ENCODE measurements around the gene PGS1. TPM values are rescaled to one million over a fixed set of nuclear protein-coding genes. Genes with fewer than 3 reads are reported as not detected.
A peak's percentile ranks its signal among the peaks of the same experiment; 100 is the strongest.

The PGS1 gene
- total RNA-seq, 5 donors from 2014 or later (not counting 1 experiment from before 2014, with no cell fraction given) = 60.5 to 87.2 (median 78.9) TPM

- peaks cover 45 to 73% of the 10 kb centered on the region in 2 experiments for H3K4me1 ChIP-seq (ENCODE audit: control insufficient read depth in 1 of 2, extremely low read depth in 1 of 2, insufficient read depth in 2 of 2, low read length in 2 of 2)
- peaks cover 9% of the 10 kb centered on the region for H3K36me3 Mint-ChIP-seq
- H3K27me3 ChIP-seq (replicated peaks in 1 of 2; ENCODE audit: control insufficient read depth in 2 of 2, extremely low read depth in 1 of 2, insufficient read depth in 2 of 2, low read length in 1 of 2) = peaks cover 0 to 2% of the 10 kb centered on the region in 2 experiments
- H3K27me3 Mint-ChIP-seq = no peaks in the 10 kb centered on the region
- H3K4me3 Mint-ChIP-seq = peak overlapping the region; percentile 75 to 84 (median 83)
- POLR2A ChIA-PET = no interaction called here
- CTCF ChIA-PET = interaction anchor here in 1 of 2 donors (0.6 kb wide), 1 partner anchor 15 kb away, joined by 6 read pairs; no protein-coding TSS in a partner anchor
- peaks cover 0 to 23% of the 10 kb centered on the region in 2 donors for H3K36me3 ChIP-seq (ENCODE audit: control insufficient read depth in 2 of 2, extremely low read depth in 1 of 2, insufficient read depth in 1 of 2, low read length in 1 of 2)
- H3K27ac ChIP-seq (ENCODE audit: low read length) = peak overlapping the region; percentile 88
- H3K9me3 Mint-ChIP-seq = no peaks in the 10 kb centered on the region
- H3K27ac Mint-ChIP-seq = peak overlapping the region; percentile 86 to 88
- no peaks in the 10 kb centered on the region for H3K9me3 ChIP-seq
- DNase-seq = no peak
- peaks cover 54 to 63% (median 60%) of the 10 kb centered on the region in 3 donors for H3K4me1 Mint-ChIP-seq
- WGBS (ENCODE audit: insufficient coverage) = 78% methylated on average over 14 of the region's 25 CpGs
- H3K4me3 ChIP-seq (ENCODE audit: control insufficient read depth in 1 of 2, extremely low read depth in 1 of 2, low read length in 1 of 2) = peak overlapping the region; percentile 91 to 99
- ATAC-seq (replicated peaks in 1 of 4) = no peak
These were observed 20.5 kb upstream of the PGS1 start for GRCh38 chr17:78357672-78358537.

GRCh38 chr17:78358538-78359320 lies 19.7 kb upstream of the PGS1 start:
- ATAC-seq (replicated peaks in 1 of 4) = peak in 1 of 4 experiments; percentile 1
- no peaks in the 10 kb centered on the region for H3K9me3 ChIP-seq
- H3K27me3 ChIP-seq (replicated peaks in 1 of 2; ENCODE audit: control insufficient read depth in 2 of 2, extremely low read depth in 1 of 2, insufficient read depth in 2 of 2, low read length in 1 of 2) = peaks cover 0 to 5% of the 10 kb centered on the region in 2 experiments
- Mint-ChIP-seq H3K27ac (peak overlapping the region; percentile 86 to 88), H3K4me1 (peaks cover 47 to 56% (median 53%) of the 10 kb centered on the region in 3 donors), H3K4me3 (peak overlapping the region; percentile 75 to 84 (median 83)), H3K27me3 (peaks cover 0 to 2% of the 10 kb centered on the region in 2 donors), H3K36me3 (peaks cover 9% of the 10 kb centered on the region), H3K9me3 (no peaks in the 10 kb centered on the region)
- H3K4me1 ChIP-seq (ENCODE audit: control insufficient read depth in 1 of 2, extremely low read depth in 1 of 2, insufficient read depth in 2 of 2, low read length in 2 of 2) = peaks cover 38 to 65% of the 10 kb centered on the region in 2 experiments
- peak overlapping the region; percentile 91 to 99 for H3K4me3 ChIP-seq (ENCODE audit: control insufficient read depth in 1 of 2, extremely low read depth in 1 of 2, low read length in 1 of 2)
- DNase-seq = peak in 7 of 35 experiments; percentile 19 to 50 (median 39)
- CTCF ChIA-PET = no interaction called here
- H3K27ac ChIP-seq (ENCODE audit: low read length) = peak overlapping the region; percentile 88
- 16% methylated on average over 70 of the region's 72 CpGs for WGBS (ENCODE audit: insufficient coverage)
- POLR2A ChIA-PET = no interaction called here
- peaks cover 0 to 23% of the 10 kb centered on the region in 2 donors for H3K36me3 ChIP-seq (ENCODE audit: control insufficient read depth in 2 of 2, extremely low read depth in 1 of 2, insufficient read depth in 1 of 2, low read length in 1 of 2)

GRCh38 chr17:78359321-78359996 lies 19.0 kb upstream of the PGS1 start:
- peaks cover 0 to 23% of the 10 kb centered on the region in 2 donors for H3K36me3 ChIP-seq (ENCODE audit: control insufficient read depth in 2 of 2, extremely low read depth in 1 of 2, insufficient read depth in 1 of 2, low read length in 1 of 2)
- no peaks in the 10 kb centered on the region for H3K9me3 ChIP-seq
- H3K27ac Mint-ChIP-seq = peak overlapping the region; percentile 61 to 72
- peak in 5 of 35 experiments; percentile 23 to 43 (median 24) for DNase-seq
- H3K36me3 Mint-ChIP-seq = peaks cover 9% of the 10 kb centered on the region
- 2% methylated on average over 61 of the region's 70 CpGs for WGBS (ENCODE audit: insufficient coverage)
- ChIA-PET POLR2A (interaction anchor here (0.6 kb wide), 2 partner anchors 43 to 446 kb away, joined by 3 read pairs; no protein-coding TSS in a partner anchor), CTCF (no interaction called here)
- peak overlapping the region; percentile 76 to 84 (median 83) for H3K4me3 Mint-ChIP-seq
- no peaks in the 10 kb centered on the region for H3K9me3 Mint-ChIP-seq
- H3K4me1 Mint-ChIP-seq = peaks cover 39 to 49% (median 48%) of the 10 kb centered on the region in 3 donors
- peak overlapping the region; percentile 90 for H3K27ac ChIP-seq (ENCODE audit: low read length)
- peak in 2 of 4 experiments; percentile 9 to 12 for ATAC-seq (replicated peaks in 1 of 4)
- peaks cover 0 to 6% of the 10 kb centered on the region in 2 experiments for H3K27me3 ChIP-seq (replicated peaks in 1 of 2; ENCODE audit: control insufficient read depth in 2 of 2, extremely low read depth in 1 of 2, insufficient read depth in 2 of 2, low read length in 1 of 2)
- peaks cover 36 to 58% of the 10 kb centered on the region in 2 experiments for H3K4me1 ChIP-seq (ENCODE audit: control insufficient read depth in 1 of 2, extremely low read depth in 1 of 2, insufficient read depth in 2 of 2, low read length in 2 of 2)
- H3K4me3 ChIP-seq (ENCODE audit: control insufficient read depth in 1 of 2, extremely low read depth in 1 of 2, low read length in 1 of 2) = peak overlapping the region; percentile 91 to 99
- H3K27me3 Mint-ChIP-seq = peaks cover 0 to 5% of the 10 kb centered on the region in 2 donors

GRCh38 chr17:78359997-78360370 lies 18.5 kb upstream of the PGS1 start, which contains the start of gene SOCS3:
SOCS3 (minus strand) TSS chr17:78360077; CDS start chr17:78359095, 982 bp downstream.
- POLR2A ChIA-PET = interaction anchor here (0.6 kb wide), 2 partner anchors 43 to 445 kb away, joined by 3 read pairs; no protein-coding TSS in a partner anchor
- peaks cover 0 to 5% of the 10 kb centered on the region in 2 donors for H3K27me3 Mint-ChIP-seq
- Histone ChIP-seq H3K27ac (ENCODE audit: low read length) (peak within 1 kb of the TSS; percentile 90), H3K9me3 (no peaks in the 10 kb centered on the region), H3K27me3 (replicated peaks in 1 of 2; ENCODE audit: control insufficient read depth in 2 of 2, extremely low read depth in 1 of 2, insufficient read depth in 2 of 2, low read length in 1 of 2) (peaks cover 0 to 8% of the 10 kb centered on the region in 2 experiments), H3K4me3 (ENCODE audit: control insufficient read depth in 1 of 2, extremely low read depth in 1 of 2, low read length in 1 of 2) (peak within 1 kb of the TSS; percentile 91 to 99), H3K36me3 (ENCODE audit: control insufficient read depth in 2 of 2, extremely low read depth in 1 of 2, insufficient read depth in 1 of 2, low read length in 1 of 2) (peaks cover 0 to 23% of the 10 kb centered on the region in 2 donors), H3K4me1 (ENCODE audit: control insufficient read depth in 1 of 2, extremely low read depth in 1 of 2, insufficient read depth in 2 of 2, low read length in 2 of 2) (peaks cover 34 to 55% of the 10 kb centered on the region in 2 experiments)
- H3K9me3 Mint-ChIP-seq = no peaks in the 10 kb centered on the region
- CTCF ChIA-PET = interaction anchor here in 1 of 2 donors (0.9 kb wide), 1 partner anchor 22 kb away, joined by 3 read pairs; no protein-coding TSS in a partner anchor
- DNase-seq (peak; percentile 78 to 98 (median 94)), ATAC-seq (replicated peaks in 1 of 4) (peak; percentile 71 to 81 (median 80))
- under 1% methylated on average over 49 of the region's 59 CpGs for WGBS (ENCODE audit: insufficient coverage)
- H3K4me1 Mint-ChIP-seq = peaks cover 34 to 48% (median 46%) of the 10 kb centered on the region in 3 donors
- peaks cover 9% of the 10 kb centered on the region for H3K36me3 Mint-ChIP-seq
- peak within 1 kb of the TSS; percentile 77 to 84 (median 84) for H3K4me3 Mint-ChIP-seq
- H3K27ac Mint-ChIP-seq = peak within 1 kb of the TSS; percentile 86 to 88

GRCh38 chr17:78360371-78361224 lies 17.9 kb upstream of the PGS1 start:
- POLR2A ChIA-PET = interaction anchor here (0.5 to 0.6 kb wide), 2 partner anchors 17 to 116 kb away, joined by 3 read pairs; no protein-coding TSS in a partner anchor
- Histone ChIP-seq H3K27me3 (replicated peaks in 1 of 2; ENCODE audit: control insufficient read depth in 2 of 2, extremely low read depth in 1 of 2, insufficient read depth in 2 of 2, low read length in 1 of 2) (peaks cover 0 to 14% of the 10 kb centered on the region in 2 experiments), H3K36me3 (ENCODE audit: control insufficient read depth in 2 of 2, extremely low read depth in 1 of 2, insufficient read depth in 1 of 2, low read length in 1 of 2) (peaks cover 0 to 23% of the 10 kb centered on the region in 2 donors), H3K27ac (ENCODE audit: low read length) (peak overlapping the region; percentile 57), H3K9me3 (no peaks in the 10 kb centered on the region), H3K4me1 (ENCODE audit: control insufficient read depth in 1 of 2, extremely low read depth in 1 of 2, insufficient read depth in 2 of 2, low read length in 2 of 2) (peaks cover 28 to 53% of the 10 kb centered on the region in 2 experiments), H3K4me3 (ENCODE audit: control insufficient read depth in 1 of 2, extremely low read depth in 1 of 2, low read length in 1 of 2) (peak overlapping the region; percentile 53 to 59)
- Mint-ChIP-seq H3K36me3 (peaks cover 9% of the 10 kb centered on the region), H3K27me3 (peaks cover 0 to 5% of the 10 kb centered on the region in 2 donors), H3K4me3 (peak overlapping the region; percentile 77 to 84 (median 84)), H3K9me3 (no peaks in the 10 kb centered on the region), H3K4me1 (peaks cover 28 to 43% (median 39%) of the 10 kb centered on the region in 3 donors), H3K27ac (peak overlapping the region; percentile 82 to 86)
- 6% methylated on average over 46 of the region's 49 CpGs for WGBS (ENCODE audit: insufficient coverage)
- ATAC-seq (replicated peaks in 1 of 4) (peak; percentile 21 to 39 (median 38)), DNase-seq (peak; percentile 56 to 95 (median 81))
- CTCF ChIA-PET = interaction anchor here (0.5 to 1.3 kb wide), 6 partner anchors 16 to 65 kb away, joined by 3 to 7 read pairs (median 5); no protein-coding TSS in a partner anchor

Measured in T-cell (primary cell).